ENCODE data around the gene TBKBP1.

- TF ChIP-seq RAD21 (IDR thresholded peaks at IDR 0.05) (no peak), REST (IDR thresholded peaks at IDR 0.05) (no peak), TAF1 (conservative IDR thresholded peaks at IDR 0.05) (no peak), MAX (IDR thresholded peaks at IDR 0.05) (no peak), SP1 (IDR thresholded peaks at IDR 0.05) (no peak), RXRA (IDR thresholded peaks at IDR 0.05) (no peak), EGR1 (IDR thresholded peaks at IDR 0.05; ENCODE audit: low read depth in 2 of 2) (no peak)
- TF ChIP-seq, protein P1, sequence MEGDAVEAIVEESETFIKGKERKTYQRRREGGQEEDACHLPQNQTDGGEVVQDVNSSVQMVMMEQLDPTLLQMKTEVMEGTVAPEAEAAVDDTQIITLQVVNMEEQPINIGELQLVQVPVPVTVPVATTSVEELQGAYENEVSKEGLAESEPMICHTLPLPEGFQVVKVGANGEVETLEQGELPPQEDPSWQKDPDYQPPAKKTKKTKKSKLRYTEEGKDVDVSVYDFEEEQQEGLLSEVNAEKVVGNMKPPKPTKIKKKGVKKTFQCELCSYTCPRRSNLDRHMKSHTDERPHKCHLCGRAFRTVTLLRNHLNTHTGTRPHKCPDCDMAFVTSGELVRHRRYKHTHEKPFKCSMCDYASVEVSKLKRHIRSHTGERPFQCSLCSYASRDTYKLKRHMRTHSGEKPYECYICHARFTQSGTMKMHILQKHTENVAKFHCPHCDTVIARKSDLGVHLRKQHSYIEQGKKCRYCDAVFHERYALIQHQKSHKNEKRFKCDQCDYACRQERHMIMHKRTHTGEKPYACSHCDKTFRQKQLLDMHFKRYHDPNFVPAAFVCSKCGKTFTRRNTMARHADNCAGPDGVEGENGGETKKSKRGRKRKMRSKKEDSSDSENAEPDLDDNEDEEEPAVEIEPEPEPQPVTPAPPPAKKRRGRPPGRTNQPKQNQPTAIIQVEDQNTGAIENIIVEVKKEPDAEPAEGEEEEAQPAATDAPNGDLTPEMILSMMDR (IDR thresholded peaks at IDR 0.05; ENCODE audit: low read depth, low read length, missing input control): no peak
- TF ChIP-seq, protein P2, sequence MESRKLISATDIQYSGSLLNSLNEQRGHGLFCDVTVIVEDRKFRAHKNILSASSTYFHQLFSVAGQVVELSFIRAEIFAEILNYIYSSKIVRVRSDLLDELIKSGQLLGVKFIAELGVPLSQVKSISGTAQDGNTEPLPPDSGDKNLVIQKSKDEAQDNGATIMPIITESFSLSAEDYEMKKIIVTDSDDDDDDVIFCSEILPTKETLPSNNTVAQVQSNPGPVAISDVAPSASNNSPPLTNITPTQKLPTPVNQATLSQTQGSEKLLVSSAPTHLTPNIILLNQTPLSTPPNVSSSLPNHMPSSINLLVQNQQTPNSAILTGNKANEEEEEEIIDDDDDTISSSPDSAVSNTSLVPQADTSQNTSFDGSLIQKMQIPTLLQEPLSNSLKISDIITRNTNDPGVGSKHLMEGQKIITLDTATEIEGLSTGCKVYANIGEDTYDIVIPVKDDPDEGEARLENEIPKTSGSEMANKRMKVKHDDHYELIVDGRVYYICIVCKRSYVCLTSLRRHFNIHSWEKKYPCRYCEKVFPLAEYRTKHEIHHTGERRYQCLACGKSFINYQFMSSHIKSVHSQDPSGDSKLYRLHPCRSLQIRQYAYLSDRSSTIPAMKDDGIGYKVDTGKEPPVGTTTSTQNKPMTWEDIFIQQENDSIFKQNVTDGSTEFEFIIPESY (IDR thresholded peaks at IDR 0.05): no peak
These were observed 38.6 kb downstream of the TBKBP1 start for GRCh38 chr17:47732399-47733046.
